ENCODE results near the gene STMN3. TPM values are rescaled to one million over a fixed set of nuclear protein-coding genes. Genes with fewer than 3 reads are reported as not detected.

STMN3 gene
- 17.7 TPM for total RNA-seq
- 44.7 TPM for polyA plus RNA-seq

GRCh38 chr20:63653041-63653973 is at the start of gene STMN3:
TSS of gene STMN3 (minus strand) at chr20:63653424. CDS start at chr20:63653345, 79 bp downstream.
- Histone ChIP-seq H3K4me3 (ENCODE audit: low read depth, low read length) (peak within 1 kb of the TSS; percentile 55), H3K27ac (ENCODE audit: low read depth) (peak within 1 kb of the TSS; percentile 67), H3K36me3 (ENCODE audit: insufficient read depth) (no peaks in the 10 kb centered on the region), H3K4me1 (ENCODE audit: insufficient read depth) (peaks cover 4% of the 10 kb centered on the region)
- WGBS, result under 1% methylated on average over 72 of the region's 73 CpGs
- peak; percentile 82 for DNase-seq (ENCODE audit: extremely low spot score)

- H3K27ac ChIP-seq (ENCODE audit: low read depth), result no peak overlapping the region
- H3K36me3 ChIP-seq (ENCODE audit: insufficient read depth), result peaks cover 2% of the 10 kb centered on the region
- H3K4me3 ChIP-seq (ENCODE audit: low read depth, low read length), result no peak overlapping the region
- H3K4me1 ChIP-seq (ENCODE audit: insufficient read depth), result no peaks in the 10 kb centered on the region
- no peak for DNase-seq (ENCODE audit: extremely low spot score)
- 90% methylated on average over 16 of the region's 16 CpGs for WGBS
Measured at GRCh38 chr20:63702036-63702665, 48.9 kb upstream of the STMN3 start.

GRCh38 chr20:63701329-63702035 is 48.3 kb upstream of the STMN3 start:
- H3K36me3 ChIP-seq (ENCODE audit: insufficient read depth), result peaks cover 2% of the 10 kb centered on the region
- H3K4me1 ChIP-seq (ENCODE audit: insufficient read depth), result no peaks in the 10 kb centered on the region
- H3K4me3 ChIP-seq (ENCODE audit: low read depth, low read length), result no peak overlapping the region
- H3K27ac ChIP-seq (ENCODE audit: low read depth), result no peak overlapping the region
- 84% methylated on average over 14 of the region's 14 CpGs for WGBS
- no peak for DNase-seq (ENCODE audit: extremely low spot score)

GRCh38 chr20:63701051-63701328 is 47.8 kb upstream of the STMN3 start:
- no peak for DNase-seq (ENCODE audit: extremely low spot score)
- WGBS, result 77% methylated on average over 5 of the region's 5 CpGs
- Histone ChIP-seq H3K36me3 (ENCODE audit: insufficient read depth) (peaks cover 2% of the 10 kb centered on the region), H3K4me3 (ENCODE audit: low read depth, low read length) (no peak overlapping the region), H3K27ac (ENCODE audit: low read depth) (no peak overlapping the region), H3K4me1 (ENCODE audit: insufficient read depth) (no peaks in the 10 kb centered on the region)

GRCh38 chr20:63700199-63701050 is 47.2 kb upstream of the STMN3 start:
- H3K4me1 ChIP-seq (ENCODE audit: insufficient read depth), result no peaks in the 10 kb centered on the region
- H3K27ac ChIP-seq (ENCODE audit: low read depth), result no peak overlapping the region
- no peak overlapping the region for H3K4me3 ChIP-seq (ENCODE audit: low read depth, low read length)
- no peaks in the 10 kb centered on the region for H3K36me3 ChIP-seq (ENCODE audit: insufficient read depth)
- 84% methylated on average over 43 of the region's 43 CpGs for WGBS
- no peak for DNase-seq (ENCODE audit: extremely low spot score)

- Histone ChIP-seq H3K4me1 (ENCODE audit: insufficient read depth) (no peaks in the 10 kb centered on the region), H3K4me3 (ENCODE audit: low read depth, low read length) (no peak overlapping the region), H3K36me3 (ENCODE audit: insufficient read depth) (no peaks in the 10 kb centered on the region), H3K27ac (ENCODE audit: low read depth) (no peak overlapping the region)
- no peak for DNase-seq (ENCODE audit: extremely low spot score)
- WGBS, result 78% methylated on average over 24 of the region's 24 CpGs
Measured at GRCh38 chr20:63699466-63700198, 46.4 kb upstream of the STMN3 start.

GRCh38 chr20:63698739-63699465 is 45.7 kb upstream of the STMN3 start:
- no peaks in the 10 kb centered on the region for H3K4me1 ChIP-seq (ENCODE audit: insufficient read depth)
- 54% methylated on average over 19 of the region's 19 CpGs for WGBS
- no peak for DNase-seq (ENCODE audit: extremely low spot score)
- H3K4me3 ChIP-seq (ENCODE audit: low read depth, low read length), result no peak overlapping the region
- no peaks in the 10 kb centered on the region for H3K36me3 ChIP-seq (ENCODE audit: insufficient read depth)
- H3K27ac ChIP-seq (ENCODE audit: low read depth), result no peak overlapping the region

GRCh38 chr20:63697868-63698545 is 44.8 kb upstream of the STMN3 start:
- DNase-seq (ENCODE audit: extremely low spot score), result no peak
- no peaks in the 10 kb centered on the region for H3K36me3 ChIP-seq (ENCODE audit: insufficient read depth)
- no peaks in the 10 kb centered on the region for H3K4me1 ChIP-seq (ENCODE audit: insufficient read depth)
- no peak overlapping the region for H3K4me3 ChIP-seq (ENCODE audit: low read depth, low read length)
- H3K27ac ChIP-seq (ENCODE audit: low read depth), result no peak overlapping the region
- WGBS, result 85% methylated on average over 40 of the region's 40 CpGs

- no peak for DNase-seq (ENCODE audit: extremely low spot score)
- no peaks in the 10 kb centered on the region for H3K36me3 ChIP-seq (ENCODE audit: insufficient read depth)
Measured at GRCh38 chr20:63697357-63697867, 44.2 kb upstream of the STMN3 start.

GRCh38 chr20:63696628-63697356 is 43.6 kb upstream of the STMN3 start, which contains the start of gene TNFRSF6B:
TSS of gene TNFRSF6B (plus strand) at chr20:63696652. CDS start at chr20:63696768, 116 bp downstream.
- Histone ChIP-seq H3K36me3 (ENCODE audit: insufficient read depth) (no peaks in the 10 kb centered on the region), H3K27ac (ENCODE audit: low read depth) (no peak within 1 kb of the TSS), H3K4me3 (ENCODE audit: low read depth, low read length) (no peak within 1 kb of the TSS), H3K4me1 (ENCODE audit: insufficient read depth) (no peaks in the 10 kb centered on the region)
- 17% methylated on average over 52 of the region's 52 CpGs for WGBS
- DNase-seq (ENCODE audit: extremely low spot score), result no peak

More at GRCh38 chr20:63697357-63697867, 44.2 kb upstream of the STMN3 start:
- 62% methylated on average over 7 of the region's 7 CpGs for WGBS
- H3K27ac ChIP-seq (ENCODE audit: low read depth), result no peak overlapping the region
- no peaks in the 10 kb centered on the region for H3K4me1 ChIP-seq (ENCODE audit: insufficient read depth)
- no peak overlapping the region for H3K4me3 ChIP-seq (ENCODE audit: low read depth, low read length)

GRCh38 chr20:63696306-63696627 is 43.0 kb upstream of the STMN3 start:
- Histone ChIP-seq H3K27ac (ENCODE audit: low read depth) (no peak overlapping the region), H3K4me3 (ENCODE audit: low read depth, low read length) (no peak overlapping the region), H3K36me3 (ENCODE audit: insufficient read depth) (no peaks in the 10 kb centered on the region), H3K4me1 (ENCODE audit: insufficient read depth) (no peaks in the 10 kb centered on the region)
- no peak for DNase-seq (ENCODE audit: extremely low spot score)
- WGBS, result 35% methylated on average over 6 of the region's 6 CpGs
